Umbilical cord (tissue), 2 donors: Measurements from ENCODE around the gene PATZ1. TPM values are rescaled to one million over a fixed set of nuclear protein-coding genes. Genes with fewer than 3 reads are reported as not detected.

Source experiments
- DNase-seq: peaks from one replicate; pipeline ENCODE4 v3.0.0-alpha.2; 2015; ENCODE audit warnings: low spot score
- total RNA-seq: library from RNA; depleted of rRNA; stranded (reverse); fragments of >200 nt; gene quantifications from one replicate; pipeline ENCODE4 v1.2.3, GENCODE V29; 2014; ENCODE audit warnings: low replicate concordance; ENCODE audit not compliant: insufficient read depth

Gene PATZ1
- total RNA-seq, 1 donor from 2014 or later = 9.1 TPM

- no peak for DNase-seq
Measured at GRCh38 chr22:31282748-31283468, 63.2 kb downstream of the PATZ1 start.

GRCh38 chr22:31281733-31282132, 64.4 kb downstream of the PATZ1 start:
- DNase-seq = no peak

GRCh38 chr22:31279821-31280505, 66.2 kb downstream of the PATZ1 start:
- no peak for DNase-seq

- DNase-seq = no peak
Measured at GRCh38 chr22:31279327-31279669, 66.8 kb downstream of the PATZ1 start.

- no peak for DNase-seq
Measured at GRCh38 chr22:31278626-31279326, 67.4 kb downstream of the PATZ1 start.

GRCh38 chr22:31278151-31278621, 68.0 kb downstream of the PATZ1 start:
- no peak for DNase-seq

GRCh38 chr22:31277741-31278140, 68.4 kb downstream of the PATZ1 start:
- DNase-seq = no peak

GRCh38 chr22:31276426-31277167, 69.5 kb downstream of the PATZ1 start:
- DNase-seq = no peak

Other genes starting within 250 kb of the PATZ1 start
- gene SELENOM, start 238.8 kb downstream of the PATZ1 start, total RNA-seq = 313 TPM
- 6.3 TPM for gene INPP5J, start 223.4 kb downstream of the PATZ1 start, total RNA-seq
- 0.24 TPM for gene PLA2G3, start 205.8 kb downstream of the PATZ1 start, total RNA-seq
- gene RNF185, start 186.2 kb downstream of the PATZ1 start, total RNA-seq = 32.0 TPM
- gene LIMK2, start 134.0 kb downstream of the PATZ1 start, total RNA-seq = 56.3 TPM
- gene PIK3IP1, start 53.9 kb downstream of the PATZ1 start, total RNA-seq = 17.3 TPM
- gene DRG1, start 53.3 kb upstream of the PATZ1 start, total RNA-seq = 41.2 TPM
- gene EIF4ENIF1, start 143.5 kb upstream of the PATZ1 start, total RNA-seq = 6.5 TPM
- gene SFI1, start 150.2 kb upstream of the PATZ1 start, total RNA-seq = 22.1 TPM